Activated CD4-positive, alpha-beta T cell treated with anti-CD3 and anti-CD28 coated beads, Interleukin-2, amount 10 ng/mL, durations not matched to agents 24 days and 14 days (primary cell): ENCODE measurements around the gene SQOR. TPM values are rescaled to one million over a fixed set of nuclear protein-coding genes. Genes with fewer than 3 reads are reported as not detected.

Experiments
- DNase-seq: peaks from one replicate; pipeline ENCODE4 v3.0.0; 2022
- H3K27ac Mint-ChIP-seq: one replicate; pipeline ENCODE4 v1.8.0; 2022; ENCODE audit warnings: mild to moderate bottlenecking, mixed read lengths
- H3K27me3 Mint-ChIP-seq: one replicate; pipeline ENCODE4 v1.8.0; 2022; ENCODE audit warnings: mixed read lengths
- H3K36me3 Mint-ChIP-seq: one replicate; pipeline ENCODE4 v1.8.0; 2022; ENCODE audit warnings: low read depth, mild to moderate bottlenecking, mixed read lengths
- H3K4me1 Mint-ChIP-seq: one replicate; pipeline ENCODE4 v1.8.0; 2021; ENCODE audit warnings: mixed read lengths
- H3K4me3 Mint-ChIP-seq: one replicate; pipeline ENCODE4 v1.8.0; 2022; ENCODE audit warnings: mild to moderate bottlenecking, moderate library complexity, mixed read lengths
- H3K9me3 Mint-ChIP-seq: one replicate; pipeline ENCODE4 v1.8.0; 2021; ENCODE audit warnings: mixed read lengths
- intact Hi-C: fragments of 100-400 bp; cut with micrococcal nuclease; formaldehyde crosslinking; loops from one replicate; pipeline ENCODE4 v1.15.1; 2023
- total RNA-seq: library from RNA; stranded (reverse); gene quantifications from 2 replicates; pipeline ENCODE4 v1.2.3, GENCODE V29; 2022

SQOR gene
- total RNA-seq, 1 donor from 2014 or later: 108 TPM

GRCh38 chr15:45719490-45719889 is 84.7 kb downstream of the SQOR start:
- intact Hi-C loops: no loop called here
- H3K4me1 Mint-ChIP-seq: no peaks in the 10 kb centered on the region
- H3K27me3 Mint-ChIP-seq: peaks cover 22% of the 10 kb centered on the region
- DNase-seq: no peak
- H3K4me3 Mint-ChIP-seq: no peak overlapping the region
- no peaks in the 10 kb centered on the region for H3K9me3 Mint-ChIP-seq
- H3K27ac Mint-ChIP-seq: no peak overlapping the region
- no peaks in the 10 kb centered on the region for H3K36me3 Mint-ChIP-seq

GRCh38 chr15:45720183-45720582 is 85.4 kb downstream of the SQOR start:
- no peak for DNase-seq
- Mint-ChIP-seq H3K9me3 (no peaks in the 10 kb centered on the region), H3K4me1 (no peaks in the 10 kb centered on the region), H3K4me3 (no peak overlapping the region), H3K36me3 (no peaks in the 10 kb centered on the region), H3K27me3 (peaks cover 20% of the 10 kb centered on the region), H3K27ac (no peak overlapping the region)
- intact Hi-C loops: no loop called here

- H3K4me1 Mint-ChIP-seq: no peaks in the 10 kb centered on the region
- intact Hi-C loops: no loop called here
- no peaks in the 10 kb centered on the region for H3K36me3 Mint-ChIP-seq
- H3K27me3 Mint-ChIP-seq: peaks cover 22% of the 10 kb centered on the region
- no peak for DNase-seq
- H3K9me3 Mint-ChIP-seq: no peaks in the 10 kb centered on the region
- no peak overlapping the region for H3K27ac Mint-ChIP-seq
- no peak overlapping the region for H3K4me3 Mint-ChIP-seq
These were observed 93.8 kb downstream of the SQOR start for GRCh38 chr15:45728641-45729040.

GRCh38 chr15:45729141-45729540 is 94.3 kb downstream of the SQOR start:
- DNase-seq: no peak
- H3K9me3 Mint-ChIP-seq: no peaks in the 10 kb centered on the region
- H3K36me3 Mint-ChIP-seq: no peaks in the 10 kb centered on the region
- H3K4me3 Mint-ChIP-seq: no peak overlapping the region
- H3K27me3 Mint-ChIP-seq: peaks cover 25% of the 10 kb centered on the region
- H3K27ac Mint-ChIP-seq: no peak overlapping the region
- intact Hi-C loops: no loop called here
- no peaks in the 10 kb centered on the region for H3K4me1 Mint-ChIP-seq

GRCh38 chr15:45731343-45731742 is 96.5 kb downstream of the SQOR start:
- Mint-ChIP-seq H3K9me3 (no peaks in the 10 kb centered on the region), H3K27me3 (peaks cover 24% of the 10 kb centered on the region)

GRCh38 chr15:45732662-45733061 is 97.8 kb downstream of the SQOR start:
- Mint-ChIP-seq H3K36me3 (no peaks in the 10 kb centered on the region), H3K27ac (no peak overlapping the region)

More at GRCh38 chr15:45731343-45731742, 96.5 kb downstream of the SQOR start:
- DNase-seq: no peak
- Mint-ChIP-seq H3K36me3 (no peaks in the 10 kb centered on the region), H3K4me3 (no peak overlapping the region), H3K27ac (no peak overlapping the region), H3K4me1 (no peaks in the 10 kb centered on the region)
- intact Hi-C loops: no loop called here

GRCh38 chr15:45734260-45734711 is 99.5 kb downstream of the SQOR start:
- Mint-ChIP-seq H3K36me3 (no peaks in the 10 kb centered on the region), H3K27ac (no peak overlapping the region), H3K4me1 (no peaks in the 10 kb centered on the region), H3K27me3 (peaks cover 20% of the 10 kb centered on the region), H3K9me3 (no peaks in the 10 kb centered on the region), H3K4me3 (no peak overlapping the region)
- no peak for DNase-seq
- intact Hi-C loops: no loop called here

More at GRCh38 chr15:45732662-45733061, 97.8 kb downstream of the SQOR start:
- DNase-seq: no peak
- peaks cover 21% of the 10 kb centered on the region for H3K27me3 Mint-ChIP-seq
- no peak overlapping the region for H3K4me3 Mint-ChIP-seq
- H3K4me1 Mint-ChIP-seq: no peaks in the 10 kb centered on the region
- intact Hi-C loops: no loop called here
- H3K9me3 Mint-ChIP-seq: no peaks in the 10 kb centered on the region

Other genes starting within 250 kb of the SQOR start
- gene SLC30A4, start 112.3 kb upstream of the SQOR start, total RNA-seq: 0.90 and 1.2 TPM in 2 replicates
- 42.8 and 44.8 TPM in 2 replicates for gene BLOC1S6, start 47.6 kb upstream of the SQOR start, total RNA-seq